H1 (cell line): ENCODE results near the gene CYP2A6.
"Not testable (repeated sequence)": the region's sequence is repeated elsewhere in the genome, so short reads cannot be mapped to it uniquely, and the experiment has no call there.

ENCODE experiments used
- BACH1 ChIP-seq: IDR thresholded peaks from 2 replicates; pipeline ENCODE4 v1.6.1; 2012; ENCODE audit warnings: low read length, improper control_type of control experiment
- CHD2 ChIP-seq: IDR thresholded peaks from 2 replicates; pipeline ENCODE4 v1.6.1; 2012; ENCODE audit warnings: low read length, improper control_type of control experiment
- EZH2 ChIP-seq: fragments of 200-600 bp; sonication (generic); IDR thresholded peaks from 2 replicates; pipeline ENCODE4 v1.7.1; 2012; ENCODE audit warnings: low read depth, mild to moderate bottlenecking, moderate library complexity, low read length, inconsistent platforms; ENCODE audit not compliant: severe bottlenecking
- JUND ChIP-seq: IDR thresholded peaks from 2 replicates; pipeline ENCODE4 v1.6.1; 2011; ENCODE audit warnings: mild to moderate bottlenecking, improper control_type of control experiment, low read length
- MAFK ChIP-seq: IDR thresholded peaks from 2 replicates; pipeline ENCODE4 v1.6.1; 2012; ENCODE audit warnings: low read depth, mild to moderate bottlenecking, improper control_type of control experiment, low read length
- NRF1 ChIP-seq: IDR thresholded peaks from 2 replicates; pipeline ENCODE4 v1.6.1; 2011; ENCODE audit warnings: mild to moderate bottlenecking, low read depth, low read length, improper control_type of control experiment
- POLR2A ChIP-seq, 2 experiments: IDR thresholded peaks; 1 replicate in 1 of 2; 2 replicates in 1 of 2; pipeline ENCODE4 v1.6.1; 2011; ENCODE audit warnings: low read depth in 2 of 2, low read length in 2 of 2, mild to moderate bottlenecking in 2 of 2; ENCODE audit errors: control extremely low read depth in 1 of 2
- POLR2AphosphoS5 ChIP-seq: IDR thresholded peaks from 2 replicates; pipeline ENCODE4 v1.6.1; 2011; ENCODE audit warnings: low read depth, low read length
- RFX5 ChIP-seq: IDR thresholded peaks from 2 replicates; pipeline ENCODE4 v1.6.1; 2011; ENCODE audit warnings: low read depth, low read length, improper control_type of control experiment, borderline replicate concordance
- SIN3A ChIP-seq, 2 experiments: IDR thresholded peaks in 1 of 2; conservative IDR thresholded peaks in 1 of 2; 2 replicates each; pipeline ENCODE4 v1.6.1; 2011 to 2012; ENCODE audit warnings: low read length in 2 of 2, improper control_type of control experiment in 1 of 2, low read depth in 1 of 2, mild to moderate bottlenecking in 1 of 2
- TAF1 ChIP-seq: IDR thresholded peaks from 2 replicates; pipeline ENCODE4 v1.6.1; 2011; ENCODE audit warnings: mild to moderate bottlenecking, low read depth, low read length
- TF ChIP-seq, protein P1 (sequence below), 3 experiments: IDR thresholded peaks; 1 replicate in 2 of 3; 2 replicates in 1 of 3; pipeline versions ENCODE4 v1.5.1 to v1.6.1; 2011; ENCODE audit warnings: low read length in 3 of 3, mild to moderate bottlenecking in 3 of 3, inconsistent platforms in 2 of 3, low read depth in 1 of 3, moderate library complexity in 1 of 3; ENCODE audit not compliant: insufficient read depth in 1 of 3; ENCODE audit errors: control extremely low read depth in 1 of 3
- TF ChIP-seq, protein P2 (sequence below): IDR thresholded peaks from 2 replicates; pipeline ENCODE4 v1.6.1; 2012; ENCODE audit warnings: low read length, inconsistent platforms
- TF ChIP-seq, protein P3 (sequence below): IDR thresholded peaks from 2 replicates; pipeline ENCODE4 v1.6.1; 2012; ENCODE audit warnings: inconsistent platforms

DNA sequence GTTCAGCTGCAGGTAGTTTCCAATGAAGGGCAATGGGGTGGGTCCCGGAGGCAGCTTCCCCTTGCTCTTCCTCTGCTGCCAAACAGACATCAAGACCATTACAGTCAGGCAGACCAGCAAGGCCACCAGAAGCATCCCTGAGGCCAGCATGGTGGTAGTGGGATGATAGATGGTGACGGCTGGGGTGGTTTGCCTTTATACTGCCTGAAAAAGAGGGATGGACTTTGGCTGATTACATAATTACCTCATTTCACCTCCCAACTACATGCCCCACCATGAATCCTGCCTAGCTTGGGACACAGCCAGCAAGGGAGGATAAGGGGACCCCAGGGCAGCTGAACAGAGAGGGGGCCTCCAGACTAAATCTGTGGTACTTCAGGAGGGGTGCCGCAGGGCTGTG lies at the start of gene CYP2A6:
- not testable (repeated sequence) for TF ChIP-seq NRF1; POLR2AphosphoS5; CHD2; JUND; RFX5; TAF1; MAFK; SIN3A (conservative IDR thresholded peaks at IDR 0.05 in 1 of 2, IDR thresholded peaks at IDR 0.05 in 1 of 2; ENCODE audit: low read depth in 1 of 2, low read length in 2 of 2); BACH1; EZH2; POLR2A (IDR thresholded peaks at IDR 0.05; ENCODE audit: control extremely low read depth in 1 of 2, low read depth in 2 of 2, low read length in 2 of 2)
- TF ChIP-seq, protein P1, sequence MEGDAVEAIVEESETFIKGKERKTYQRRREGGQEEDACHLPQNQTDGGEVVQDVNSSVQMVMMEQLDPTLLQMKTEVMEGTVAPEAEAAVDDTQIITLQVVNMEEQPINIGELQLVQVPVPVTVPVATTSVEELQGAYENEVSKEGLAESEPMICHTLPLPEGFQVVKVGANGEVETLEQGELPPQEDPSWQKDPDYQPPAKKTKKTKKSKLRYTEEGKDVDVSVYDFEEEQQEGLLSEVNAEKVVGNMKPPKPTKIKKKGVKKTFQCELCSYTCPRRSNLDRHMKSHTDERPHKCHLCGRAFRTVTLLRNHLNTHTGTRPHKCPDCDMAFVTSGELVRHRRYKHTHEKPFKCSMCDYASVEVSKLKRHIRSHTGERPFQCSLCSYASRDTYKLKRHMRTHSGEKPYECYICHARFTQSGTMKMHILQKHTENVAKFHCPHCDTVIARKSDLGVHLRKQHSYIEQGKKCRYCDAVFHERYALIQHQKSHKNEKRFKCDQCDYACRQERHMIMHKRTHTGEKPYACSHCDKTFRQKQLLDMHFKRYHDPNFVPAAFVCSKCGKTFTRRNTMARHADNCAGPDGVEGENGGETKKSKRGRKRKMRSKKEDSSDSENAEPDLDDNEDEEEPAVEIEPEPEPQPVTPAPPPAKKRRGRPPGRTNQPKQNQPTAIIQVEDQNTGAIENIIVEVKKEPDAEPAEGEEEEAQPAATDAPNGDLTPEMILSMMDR (IDR thresholded peaks at IDR 0.05; ENCODE audit: control extremely low read depth in 1 of 3, insufficient read depth in 1 of 3, low read depth in 1 of 3, low read length in 3 of 3) = not testable (repeated sequence)
- TF ChIP-seq, protein P2, sequence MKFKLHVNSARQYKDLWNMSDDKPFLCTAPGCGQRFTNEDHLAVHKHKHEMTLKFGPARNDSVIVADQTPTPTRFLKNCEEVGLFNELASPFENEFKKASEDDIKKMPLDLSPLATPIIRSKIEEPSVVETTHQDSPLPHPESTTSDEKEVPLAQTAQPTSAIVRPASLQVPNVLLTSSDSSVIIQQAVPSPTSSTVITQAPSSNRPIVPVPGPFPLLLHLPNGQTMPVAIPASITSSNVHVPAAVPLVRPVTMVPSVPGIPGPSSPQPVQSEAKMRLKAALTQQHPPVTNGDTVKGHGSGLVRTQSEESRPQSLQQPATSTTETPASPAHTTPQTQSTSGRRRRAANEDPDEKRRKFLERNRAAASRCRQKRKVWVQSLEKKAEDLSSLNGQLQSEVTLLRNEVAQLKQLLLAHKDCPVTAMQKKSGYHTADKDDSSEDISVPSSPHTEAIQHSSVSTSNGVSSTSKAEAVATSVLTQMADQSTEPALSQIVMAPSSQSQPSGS = not testable (repeated sequence)
- TF ChIP-seq, protein P3, sequence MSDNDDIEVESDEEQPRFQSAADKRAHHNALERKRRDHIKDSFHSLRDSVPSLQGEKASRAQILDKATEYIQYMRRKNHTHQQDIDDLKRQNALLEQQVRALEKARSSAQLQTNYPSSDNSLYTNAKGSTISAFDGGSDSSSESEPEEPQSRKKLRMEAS = not testable (repeated sequence)
